ENCODE data around the gene CNTN5.

CNTN5 gene

GRCh38 chr11:99601179-99601578 is 580.4 kb downstream of the CNTN5 start:
- peaks cover 15% of the 10 kb centered on the region for H3K9me3 Mint-ChIP-seq
- no peak overlapping the region for H3K4me3 Mint-ChIP-seq
- DNase-seq (ENCODE audit: low spot score in 2 of 2): no peak
- H3K27ac Mint-ChIP-seq: no peak overlapping the region
- no peaks in the 10 kb centered on the region for H3K36me3 Mint-ChIP-seq
- ATAC-seq: no peak
- H3K4me1 Mint-ChIP-seq: no peaks in the 10 kb centered on the region

- Mint-ChIP-seq H3K9me3 (peaks cover 28% of the 10 kb centered on the region), H3K4me3 (no peak overlapping the region), H3K27ac (no peak overlapping the region), H3K36me3 (no peaks in the 10 kb centered on the region), H3K4me1 (no peaks in the 10 kb centered on the region)
- no peak for DNase-seq (ENCODE audit: low spot score in 2 of 2)
- ATAC-seq: no peak
These were observed 593.6 kb downstream of the CNTN5 start for GRCh38 chr11:99614352-99614751.

- Mint-ChIP-seq H3K9me3 (peaks cover 19% of the 10 kb centered on the region), H3K4me3 (no peak overlapping the region), H3K4me1 (no peaks in the 10 kb centered on the region), H3K27ac (no peak overlapping the region), H3K36me3 (no peaks in the 10 kb centered on the region)
- DNase-seq (ENCODE audit: low spot score in 2 of 2): no peak
- no peak for ATAC-seq
These were observed 609.9 kb downstream of the CNTN5 start for GRCh38 chr11:99630629-99631028.

GRCh38 chr11:99631618-99632017 is 610.9 kb downstream of the CNTN5 start:
- DNase-seq (ENCODE audit: low spot score in 2 of 2) (no peak), ATAC-seq (no peak)
- Mint-ChIP-seq H3K27ac (no peak overlapping the region), H3K36me3 (no peaks in the 10 kb centered on the region), H3K4me1 (no peaks in the 10 kb centered on the region), H3K9me3 (peaks cover 16% of the 10 kb centered on the region), H3K4me3 (no peak overlapping the region)

GRCh38 chr11:99632969-99633368 is 612.2 kb downstream of the CNTN5 start:
- DNase-seq (ENCODE audit: low spot score in 2 of 2): no peak
- Mint-ChIP-seq H3K27ac (no peak overlapping the region), H3K4me3 (no peak overlapping the region), H3K36me3 (no peaks in the 10 kb centered on the region), H3K9me3 (peaks cover 23% of the 10 kb centered on the region), H3K4me1 (no peaks in the 10 kb centered on the region)
- ATAC-seq: no peak

- Mint-ChIP-seq H3K27ac (no peak overlapping the region), H3K4me3 (no peak overlapping the region), H3K9me3 (peaks cover 20% of the 10 kb centered on the region), H3K36me3 (no peaks in the 10 kb centered on the region), H3K4me1 (no peaks in the 10 kb centered on the region)
- ATAC-seq (no peak), DNase-seq (ENCODE audit: low spot score in 2 of 2) (no peak)
These were observed 613.8 kb downstream of the CNTN5 start for GRCh38 chr11:99634581-99634980.

GRCh38 chr11:99638073-99638553 is 617.4 kb downstream of the CNTN5 start:
- Mint-ChIP-seq H3K4me3 (no peak overlapping the region), H3K9me3 (peaks cover 36% of the 10 kb centered on the region), H3K36me3 (no peaks in the 10 kb centered on the region), H3K4me1 (no peaks in the 10 kb centered on the region), H3K27ac (no peak overlapping the region)
- ATAC-seq: no peak
- DNase-seq (ENCODE audit: low spot score in 2 of 2): no peak

GRCh38 chr11:99640671-99641070 is 619.9 kb downstream of the CNTN5 start:
- H3K9me3 Mint-ChIP-seq: peaks cover 23% of the 10 kb centered on the region

GRCh38 chr11:99645934-99646333 is 625.2 kb downstream of the CNTN5 start:
- Mint-ChIP-seq H3K27ac (no peak overlapping the region), H3K4me3 (no peak overlapping the region), H3K9me3 (peaks cover 10% of the 10 kb centered on the region), H3K36me3 (no peaks in the 10 kb centered on the region), H3K4me1 (no peaks in the 10 kb centered on the region)
- ATAC-seq (no peak), DNase-seq (ENCODE audit: low spot score in 2 of 2) (no peak)

More at GRCh38 chr11:99640671-99641070, 619.9 kb downstream of the CNTN5 start:
- ATAC-seq (no peak), DNase-seq (ENCODE audit: low spot score in 2 of 2) (no peak)
- Mint-ChIP-seq H3K4me1 (no peaks in the 10 kb centered on the region), H3K36me3 (no peaks in the 10 kb centered on the region), H3K4me3 (no peak overlapping the region), H3K27ac (no peak overlapping the region)

- H3K36me3 Mint-ChIP-seq: no peaks in the 10 kb centered on the region
- H3K4me3 Mint-ChIP-seq: no peak overlapping the region
- no peak for ATAC-seq
- H3K4me1 Mint-ChIP-seq: no peaks in the 10 kb centered on the region
- no peak overlapping the region for H3K27ac Mint-ChIP-seq
- DNase-seq (ENCODE audit: low spot score in 2 of 2): no peak
- H3K9me3 Mint-ChIP-seq: peaks cover 24% of the 10 kb centered on the region
These were observed 649.4 kb downstream of the CNTN5 start for GRCh38 chr11:99670067-99670676.

- H3K36me3 Mint-ChIP-seq: no peaks in the 10 kb centered on the region
- no peak for ATAC-seq
- H3K4me1 Mint-ChIP-seq: no peaks in the 10 kb centered on the region
- no peak overlapping the region for H3K4me3 Mint-ChIP-seq
- no peak overlapping the region for H3K27ac Mint-ChIP-seq
- H3K9me3 Mint-ChIP-seq: peaks cover 25% of the 10 kb centered on the region
- no peak for DNase-seq (ENCODE audit: low spot score in 2 of 2)
These were observed 651.2 kb downstream of the CNTN5 start for GRCh38 chr11:99671808-99672409.

GRCh38 chr11:99676292-99676691 is 655.5 kb downstream of the CNTN5 start:
- DNase-seq (ENCODE audit: low spot score in 2 of 2): no peak
- H3K27ac Mint-ChIP-seq: no peak overlapping the region
- peaks cover 29% of the 10 kb centered on the region for H3K9me3 Mint-ChIP-seq
- H3K4me3 Mint-ChIP-seq: no peak overlapping the region
- ATAC-seq: no peak
- H3K4me1 Mint-ChIP-seq: no peaks in the 10 kb centered on the region
- H3K36me3 Mint-ChIP-seq: no peaks in the 10 kb centered on the region

GRCh38 chr11:99682171-99682570 is 661.4 kb downstream of the CNTN5 start:
- H3K9me3 Mint-ChIP-seq: peaks cover 16% of the 10 kb centered on the region
- DNase-seq (ENCODE audit: low spot score in 2 of 2) (no peak), ATAC-seq (no peak)
- no peaks in the 10 kb centered on the region for H3K36me3 Mint-ChIP-seq
- no peak overlapping the region for H3K27ac Mint-ChIP-seq
- no peak overlapping the region for H3K4me3 Mint-ChIP-seq
- no peaks in the 10 kb centered on the region for H3K4me1 Mint-ChIP-seq

- H3K4me1 Mint-ChIP-seq: no peaks in the 10 kb centered on the region
- DNase-seq (ENCODE audit: low spot score in 2 of 2) (no peak), ATAC-seq (no peak)
- peaks cover 16% of the 10 kb centered on the region for H3K9me3 Mint-ChIP-seq
- H3K36me3 Mint-ChIP-seq: no peaks in the 10 kb centered on the region
- H3K4me3 Mint-ChIP-seq: no peak overlapping the region
- H3K27ac Mint-ChIP-seq: no peak overlapping the region
These were observed 661.9 kb downstream of the CNTN5 start for GRCh38 chr11:99682646-99683045.

- no peaks in the 10 kb centered on the region for H3K4me1 Mint-ChIP-seq
- peaks cover 18% of the 10 kb centered on the region for H3K9me3 Mint-ChIP-seq
- H3K4me3 Mint-ChIP-seq: no peak overlapping the region
- no peaks in the 10 kb centered on the region for H3K36me3 Mint-ChIP-seq
- no peak for ATAC-seq
- no peak for DNase-seq (ENCODE audit: low spot score in 2 of 2)
- no peak overlapping the region for H3K27ac Mint-ChIP-seq
These were observed 663.2 kb downstream of the CNTN5 start for GRCh38 chr11:99683933-99684332.

GRCh38 chr11:99686838-99687237 is 666.1 kb downstream of the CNTN5 start:
- Mint-ChIP-seq H3K9me3 (peaks cover 24% of the 10 kb centered on the region), H3K4me1 (no peaks in the 10 kb centered on the region), H3K36me3 (no peaks in the 10 kb centered on the region), H3K27ac (no peak overlapping the region), H3K4me3 (no peak overlapping the region)
- ATAC-seq (no peak), DNase-seq (ENCODE audit: low spot score in 2 of 2) (no peak)
